ENCODE data around the gene NXPH1. TPM values are rescaled to one million over a fixed set of nuclear protein-coding genes. Genes with fewer than 3 reads are reported as not detected.

Gene NXPH1
- not detected in 2 replicates for total RNA-seq

- H3K9me3 Mint-ChIP-seq: no peaks in the 10 kb centered on the region
- H3K27ac Mint-ChIP-seq: no peak within 1 kb of the TSS
- intact Hi-C loops (cut with micrococcal nuclease): loop anchor here (10.0 kb wide), 1 partner anchor 1981 kb away; no protein-coding TSS in a partner anchor
- H3K4me3 Mint-ChIP-seq (ENCODE audit: low read depth): no peak within 1 kb of the TSS
- H3K36me3 Mint-ChIP-seq (ENCODE audit: low read depth): no peaks in the 10 kb centered on the region
- H3K4me1 Mint-ChIP-seq (ENCODE audit: low read depth): peaks cover 2% of the 10 kb centered on the region
- peaks cover 64% of the 10 kb centered on the region for H3K27me3 Mint-ChIP-seq (ENCODE audit: low read depth)
- DNase-seq (ENCODE audit: low spot score): no peak
These were observed at the start of gene NXPH1 for GRCh38 chr7:8433477-8434289. NXPH1 (plus strand) TSS chr7:8433609.

- no peak for DNase-seq (ENCODE audit: low spot score)
- H3K4me3 Mint-ChIP-seq (ENCODE audit: low read depth): no peak overlapping the region
- no peaks in the 10 kb centered on the region for H3K36me3 Mint-ChIP-seq (ENCODE audit: low read depth)
- no peak overlapping the region for H3K27ac Mint-ChIP-seq
- intact Hi-C loops (cut with micrococcal nuclease): no loop called here
- H3K4me1 Mint-ChIP-seq (ENCODE audit: low read depth): peaks cover 14% of the 10 kb centered on the region
- no peaks in the 10 kb centered on the region for H3K9me3 Mint-ChIP-seq
- peaks cover 19% of the 10 kb centered on the region for H3K27me3 Mint-ChIP-seq (ENCODE audit: low read depth)
These were observed 48.5 kb upstream of the NXPH1 start for GRCh38 chr7:8384901-8385300.

GRCh38 chr7:8386926-8387550 is 46.4 kb upstream of the NXPH1 start:
- Mint-ChIP-seq H3K4me3 (ENCODE audit: low read depth) (no peak overlapping the region), H3K27ac (no peak overlapping the region), H3K9me3 (no peaks in the 10 kb centered on the region), H3K36me3 (ENCODE audit: low read depth) (no peaks in the 10 kb centered on the region), H3K27me3 (ENCODE audit: low read depth) (peaks cover 24% of the 10 kb centered on the region), H3K4me1 (ENCODE audit: low read depth) (peaks cover 14% of the 10 kb centered on the region)
- intact Hi-C loops (cut with micrococcal nuclease): no loop called here
- no peak for DNase-seq (ENCODE audit: low spot score)

GRCh38 chr7:8387551-8388256 is 45.7 kb upstream of the NXPH1 start:
- Mint-ChIP-seq H3K4me3 (ENCODE audit: low read depth) (no peak overlapping the region), H3K4me1 (ENCODE audit: low read depth) (peaks cover 14% of the 10 kb centered on the region), H3K36me3 (ENCODE audit: low read depth) (no peaks in the 10 kb centered on the region), H3K27me3 (ENCODE audit: low read depth) (peaks cover 25% of the 10 kb centered on the region), H3K27ac (no peak overlapping the region), H3K9me3 (no peaks in the 10 kb centered on the region)
- no peak for DNase-seq (ENCODE audit: low spot score)
- intact Hi-C loops (cut with micrococcal nuclease): no loop called here

GRCh38 chr7:8388257-8388625 is 45.2 kb upstream of the NXPH1 start:
- DNase-seq (ENCODE audit: low spot score): no peak
- Mint-ChIP-seq H3K36me3 (ENCODE audit: low read depth) (no peaks in the 10 kb centered on the region), H3K27me3 (ENCODE audit: low read depth) (peaks cover 26% of the 10 kb centered on the region), H3K4me3 (ENCODE audit: low read depth) (no peak overlapping the region), H3K27ac (no peak overlapping the region), H3K9me3 (no peaks in the 10 kb centered on the region), H3K4me1 (ENCODE audit: low read depth) (peaks cover 14% of the 10 kb centered on the region)
- intact Hi-C loops (cut with micrococcal nuclease): no loop called here

- H3K27me3 Mint-ChIP-seq (ENCODE audit: low read depth): peaks cover 26% of the 10 kb centered on the region
- intact Hi-C loops (cut with micrococcal nuclease): no loop called here
- no peak overlapping the region for H3K27ac Mint-ChIP-seq
- no peaks in the 10 kb centered on the region for H3K9me3 Mint-ChIP-seq
- H3K4me3 Mint-ChIP-seq (ENCODE audit: low read depth): no peak overlapping the region
- H3K36me3 Mint-ChIP-seq (ENCODE audit: low read depth): no peaks in the 10 kb centered on the region
- peaks cover 13% of the 10 kb centered on the region for H3K4me1 Mint-ChIP-seq (ENCODE audit: low read depth)
- no peak for DNase-seq (ENCODE audit: low spot score)
These were observed 43.7 kb upstream of the NXPH1 start for GRCh38 chr7:8389593-8390261.

GRCh38 chr7:8390262-8390626 is 43.2 kb upstream of the NXPH1 start:
- DNase-seq (ENCODE audit: low spot score): no peak
- no peaks in the 10 kb centered on the region for H3K9me3 Mint-ChIP-seq
- H3K36me3 Mint-ChIP-seq (ENCODE audit: low read depth): no peaks in the 10 kb centered on the region
- intact Hi-C loops (cut with micrococcal nuclease): no loop called here
- peaks cover 24% of the 10 kb centered on the region for H3K27me3 Mint-ChIP-seq (ENCODE audit: low read depth)
- H3K4me1 Mint-ChIP-seq (ENCODE audit: low read depth): peaks cover 11% of the 10 kb centered on the region
- H3K27ac Mint-ChIP-seq: no peak overlapping the region
- no peak overlapping the region for H3K4me3 Mint-ChIP-seq (ENCODE audit: low read depth)

GRCh38 chr7:8391353-8392062 is 41.9 kb upstream of the NXPH1 start:
- Mint-ChIP-seq H3K9me3 (no peaks in the 10 kb centered on the region), H3K4me1 (ENCODE audit: low read depth) (peaks cover 11% of the 10 kb centered on the region), H3K27ac (no peak overlapping the region), H3K4me3 (ENCODE audit: low read depth) (no peak overlapping the region), H3K36me3 (ENCODE audit: low read depth) (no peaks in the 10 kb centered on the region), H3K27me3 (ENCODE audit: low read depth) (peaks cover 24% of the 10 kb centered on the region)
- intact Hi-C loops (cut with micrococcal nuclease): no loop called here
- no peak for DNase-seq (ENCODE audit: low spot score)

- H3K4me1 Mint-ChIP-seq (ENCODE audit: low read depth): no peaks in the 10 kb centered on the region
- H3K36me3 Mint-ChIP-seq (ENCODE audit: low read depth): no peaks in the 10 kb centered on the region
- H3K4me3 Mint-ChIP-seq (ENCODE audit: low read depth): no peak overlapping the region
- intact Hi-C loops (cut with micrococcal nuclease): no loop called here
- peaks cover 8% of the 10 kb centered on the region for H3K27me3 Mint-ChIP-seq (ENCODE audit: low read depth)
- H3K9me3 Mint-ChIP-seq: no peaks in the 10 kb centered on the region
- no peak overlapping the region for H3K27ac Mint-ChIP-seq
- no peak for DNase-seq (ENCODE audit: low spot score)
These were observed 37.1 kb upstream of the NXPH1 start for GRCh38 chr7:8396294-8396693.

- no peak overlapping the region for H3K27ac Mint-ChIP-seq
- no peak for DNase-seq (ENCODE audit: low spot score)
- no peaks in the 10 kb centered on the region for H3K4me1 Mint-ChIP-seq (ENCODE audit: low read depth)
- intact Hi-C loops (cut with micrococcal nuclease): no loop called here
- no peak overlapping the region for H3K4me3 Mint-ChIP-seq (ENCODE audit: low read depth)
- H3K36me3 Mint-ChIP-seq (ENCODE audit: low read depth): no peaks in the 10 kb centered on the region
- H3K27me3 Mint-ChIP-seq (ENCODE audit: low read depth): no peaks in the 10 kb centered on the region
- H3K9me3 Mint-ChIP-seq: no peaks in the 10 kb centered on the region
These were observed 24.5 kb upstream of the NXPH1 start for GRCh38 chr7:8408871-8409270.

GRCh38 chr7:8411103-8411502 is 22.3 kb upstream of the NXPH1 start:
- Mint-ChIP-seq H3K36me3 (ENCODE audit: low read depth) (no peaks in the 10 kb centered on the region), H3K4me3 (ENCODE audit: low read depth) (no peak overlapping the region), H3K4me1 (ENCODE audit: low read depth) (no peaks in the 10 kb centered on the region), H3K27ac (no peak overlapping the region), H3K27me3 (ENCODE audit: low read depth) (no peaks in the 10 kb centered on the region), H3K9me3 (no peaks in the 10 kb centered on the region)
- intact Hi-C loops (cut with micrococcal nuclease): no loop called here
- DNase-seq (ENCODE audit: low spot score): no peak

- no peaks in the 10 kb centered on the region for H3K9me3 Mint-ChIP-seq
- no peak overlapping the region for H3K4me3 Mint-ChIP-seq (ENCODE audit: low read depth)
- DNase-seq (ENCODE audit: low spot score): no peak
- H3K27me3 Mint-ChIP-seq (ENCODE audit: low read depth): no peaks in the 10 kb centered on the region
- H3K36me3 Mint-ChIP-seq (ENCODE audit: low read depth): no peaks in the 10 kb centered on the region
- intact Hi-C loops (cut with micrococcal nuclease): no loop called here
- H3K4me1 Mint-ChIP-seq (ENCODE audit: low read depth): no peaks in the 10 kb centered on the region
- H3K27ac Mint-ChIP-seq: no peak overlapping the region
These were observed 19.8 kb upstream of the NXPH1 start for GRCh38 chr7:8413600-8413999.
